SK-N-SH treated with all-trans-retinoic acid at 6 μM for 48 hours (cell line): ENCODE data around the gene KMT2B.
"Not testable (repeated sequence)": the region's sequence is repeated elsewhere in the genome, so short reads cannot be mapped to it uniquely, and the experiment has no call there.

Source experiments
- ARNTL ChIP-seq: fragments of 450-650 bp; formaldehyde crosslinking; IDR thresholded peaks from 2 replicates; pipeline ENCODE4 v1.5.0; 2020; ENCODE audit warnings: low read depth, mild to moderate bottlenecking, moderate library complexity, borderline replicate concordance
- GLIS3 ChIP-seq: fragments of 250-450 bp; sonication (Bioruptor Pico); IDR thresholded peaks from 2 replicates; pipeline ENCODE4 v1.5.0; 2020; ENCODE audit warnings: mild to moderate bottlenecking, moderate library complexity
- OSR1 ChIP-seq: fragments of 250-450 bp; sonication (Bioruptor Pico); IDR thresholded peaks from 2 replicates; pipeline ENCODE4 v1.8.0; 2022; ENCODE audit warnings: moderate library complexity, mild to moderate bottlenecking, inconsistent platforms
- RARB ChIP-seq: fragments of 250-450 bp; sonication (Bioruptor Pico); IDR thresholded peaks from 2 replicates; pipeline ENCODE4 v1.8.0; 2021; ENCODE audit warnings: mild to moderate bottlenecking, moderate library complexity
- TOX ChIP-seq: fragments of 250-450 bp; sonication (Bioruptor Pico); IDR thresholded peaks from 2 replicates; pipeline ENCODE4 v1.8.0; 2021; ENCODE audit warnings: mild to moderate bottlenecking, moderate library complexity, borderline replicate concordance
- ZFP30 ChIP-seq: fragments of 450-650 bp; formaldehyde crosslinking; IDR thresholded peaks from 2 replicates; pipeline ENCODE4 v1.5.0; 2022; ENCODE audit warnings: mild to moderate bottlenecking, moderate library complexity
- ZNF565 ChIP-seq: fragments of 450-650 bp; formaldehyde crosslinking; conservative IDR thresholded peaks from 2 replicates; pipeline ENCODE4 v1.5.0; 2020; ENCODE audit warnings: low read depth, mild to moderate bottlenecking, moderate library complexity
- ZNF70 ChIP-seq: fragments of 450-650 bp; formaldehyde crosslinking; IDR thresholded peaks from 2 replicates; pipeline ENCODE4 v1.5.0; 2020; ENCODE audit warnings: mild to moderate bottlenecking, moderate library complexity
- TF ChIP-seq, protein P1 (sequence below): fragments of 250-450 bp; sonication (Bioruptor Pico); IDR thresholded peaks from 2 replicates; pipeline ENCODE4 v1.8.0; 2020; ENCODE audit warnings: mild to moderate bottlenecking, moderate library complexity, borderline replicate concordance
- TF ChIP-seq, protein P2 (sequence below): fragments of 250-450 bp; sonication (Bioruptor Pico); IDR thresholded peaks from 2 replicates; pipeline ENCODE4 v1.5.1; 2021; ENCODE audit warnings: mild to moderate bottlenecking, moderate library complexity
- TF ChIP-seq, protein P3 (sequence below): fragments of 250-450 bp; sonication (Bioruptor Pico); IDR thresholded peaks from 2 replicates; pipeline ENCODE4 v1.5.1; 2020; ENCODE audit warnings: low read depth, mild to moderate bottlenecking, moderate library complexity
- TF ChIP-seq, protein P4 (sequence below): fragments of 250-450 bp; sonication (Bioruptor Pico); IDR thresholded peaks from 2 replicates; pipeline ENCODE4 v1.5.0; 2020; ENCODE audit warnings: mild to moderate bottlenecking, moderate library complexity

DNA sequence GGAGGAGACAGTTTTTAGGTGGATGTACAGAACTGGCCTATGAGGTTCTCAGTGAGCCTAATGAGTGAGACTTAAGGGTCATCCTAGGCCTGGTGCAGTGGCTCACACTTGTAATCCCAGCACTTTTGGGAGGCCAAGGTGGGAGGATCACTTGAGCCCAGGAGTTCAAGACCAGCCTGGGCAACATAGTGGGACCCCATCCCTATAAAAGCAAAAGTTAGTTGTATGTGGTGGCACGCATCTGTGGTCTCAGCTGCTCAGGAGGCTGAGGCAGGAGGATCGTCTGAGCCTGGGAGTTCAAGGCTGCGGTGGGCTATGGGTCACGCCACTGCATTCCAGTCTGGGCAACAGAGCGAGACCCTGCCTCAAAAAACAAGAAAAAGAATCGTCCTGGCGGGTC is 6.3 kb downstream of the KMT2B start:
- TF ChIP-seq, protein P1, sequence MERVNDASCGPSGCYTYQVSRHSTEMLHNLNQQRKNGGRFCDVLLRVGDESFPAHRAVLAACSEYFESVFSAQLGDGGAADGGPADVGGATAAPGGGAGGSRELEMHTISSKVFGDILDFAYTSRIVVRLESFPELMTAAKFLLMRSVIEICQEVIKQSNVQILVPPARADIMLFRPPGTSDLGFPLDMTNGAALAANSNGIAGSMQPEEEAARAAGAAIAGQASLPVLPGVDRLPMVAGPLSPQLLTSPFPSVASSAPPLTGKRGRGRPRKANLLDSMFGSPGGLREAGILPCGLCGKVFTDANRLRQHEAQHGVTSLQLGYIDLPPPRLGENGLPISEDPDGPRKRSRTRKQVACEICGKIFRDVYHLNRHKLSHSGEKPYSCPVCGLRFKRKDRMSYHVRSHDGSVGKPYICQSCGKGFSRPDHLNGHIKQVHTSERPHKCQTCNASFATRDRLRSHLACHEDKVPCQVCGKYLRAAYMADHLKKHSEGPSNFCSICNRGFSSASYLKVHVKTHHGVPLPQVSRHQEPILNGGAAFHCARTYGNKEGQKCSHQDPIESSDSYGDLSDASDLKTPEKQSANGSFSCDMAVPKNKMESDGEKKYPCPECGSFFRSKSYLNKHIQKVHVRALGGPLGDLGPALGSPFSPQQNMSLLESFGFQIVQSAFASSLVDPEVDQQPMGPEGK (CRISPR knock-in tag): not testable (repeated sequence)
- TF ChIP-seq, protein P2, sequence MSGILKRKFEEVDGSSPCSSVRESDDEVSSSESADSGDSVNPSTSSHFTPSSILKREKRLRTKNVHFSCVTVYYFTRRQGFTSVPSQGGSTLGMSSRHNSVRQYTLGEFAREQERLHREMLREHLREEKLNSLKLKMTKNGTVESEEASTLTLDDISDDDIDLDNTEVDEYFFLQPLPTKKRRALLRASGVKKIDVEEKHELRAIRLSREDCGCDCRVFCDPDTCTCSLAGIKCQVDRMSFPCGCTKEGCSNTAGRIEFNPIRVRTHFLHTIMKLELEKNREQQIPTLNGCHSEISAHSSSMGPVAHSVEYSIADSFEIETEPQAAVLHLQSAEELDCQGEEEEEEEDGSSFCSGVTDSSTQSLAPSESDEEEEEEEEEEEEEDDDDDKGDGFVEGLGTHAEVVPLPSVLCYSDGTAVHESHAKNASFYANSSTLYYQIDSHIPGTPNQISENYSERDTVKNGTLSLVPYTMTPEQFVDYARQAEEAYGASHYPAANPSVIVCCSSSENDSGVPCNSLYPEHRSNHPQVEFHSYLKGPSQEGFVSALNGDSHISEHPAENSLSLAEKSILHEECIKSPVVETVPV: not testable (repeated sequence)
- TF ChIP-seq ZNF565 (CRISPR knock-in tag); ZNF70; ZFP30 (CRISPR knock-in tag); TOX (CRISPR knock-in tag); GLIS3 (CRISPR knock-in tag); OSR1; RARB (CRISPR knock-in tag); ARNTL (CRISPR knock-in tag): not testable (repeated sequence)
- TF ChIP-seq, protein P3, sequence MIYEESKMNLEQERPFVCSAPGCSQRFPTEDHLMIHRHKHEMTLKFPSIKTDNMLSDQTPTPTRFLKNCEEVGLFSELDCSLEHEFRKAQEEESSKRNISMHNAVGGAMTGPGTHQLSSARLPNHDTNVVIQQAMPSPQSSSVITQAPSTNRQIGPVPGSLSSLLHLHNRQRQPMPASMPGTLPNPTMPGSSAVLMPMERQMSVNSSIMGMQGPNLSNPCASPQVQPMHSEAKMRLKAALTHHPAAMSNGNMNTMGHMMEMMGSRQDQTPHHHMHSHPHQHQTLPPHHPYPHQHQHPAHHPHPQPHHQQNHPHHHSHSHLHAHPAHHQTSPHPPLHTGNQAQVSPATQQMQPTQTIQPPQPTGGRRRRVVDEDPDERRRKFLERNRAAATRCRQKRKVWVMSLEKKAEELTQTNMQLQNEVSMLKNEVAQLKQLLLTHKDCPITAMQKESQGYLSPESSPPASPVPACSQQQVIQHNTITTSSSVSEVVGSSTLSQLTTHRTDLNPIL (CRISPR knock-in tag): not testable (repeated sequence)
- TF ChIP-seq, protein P4, sequence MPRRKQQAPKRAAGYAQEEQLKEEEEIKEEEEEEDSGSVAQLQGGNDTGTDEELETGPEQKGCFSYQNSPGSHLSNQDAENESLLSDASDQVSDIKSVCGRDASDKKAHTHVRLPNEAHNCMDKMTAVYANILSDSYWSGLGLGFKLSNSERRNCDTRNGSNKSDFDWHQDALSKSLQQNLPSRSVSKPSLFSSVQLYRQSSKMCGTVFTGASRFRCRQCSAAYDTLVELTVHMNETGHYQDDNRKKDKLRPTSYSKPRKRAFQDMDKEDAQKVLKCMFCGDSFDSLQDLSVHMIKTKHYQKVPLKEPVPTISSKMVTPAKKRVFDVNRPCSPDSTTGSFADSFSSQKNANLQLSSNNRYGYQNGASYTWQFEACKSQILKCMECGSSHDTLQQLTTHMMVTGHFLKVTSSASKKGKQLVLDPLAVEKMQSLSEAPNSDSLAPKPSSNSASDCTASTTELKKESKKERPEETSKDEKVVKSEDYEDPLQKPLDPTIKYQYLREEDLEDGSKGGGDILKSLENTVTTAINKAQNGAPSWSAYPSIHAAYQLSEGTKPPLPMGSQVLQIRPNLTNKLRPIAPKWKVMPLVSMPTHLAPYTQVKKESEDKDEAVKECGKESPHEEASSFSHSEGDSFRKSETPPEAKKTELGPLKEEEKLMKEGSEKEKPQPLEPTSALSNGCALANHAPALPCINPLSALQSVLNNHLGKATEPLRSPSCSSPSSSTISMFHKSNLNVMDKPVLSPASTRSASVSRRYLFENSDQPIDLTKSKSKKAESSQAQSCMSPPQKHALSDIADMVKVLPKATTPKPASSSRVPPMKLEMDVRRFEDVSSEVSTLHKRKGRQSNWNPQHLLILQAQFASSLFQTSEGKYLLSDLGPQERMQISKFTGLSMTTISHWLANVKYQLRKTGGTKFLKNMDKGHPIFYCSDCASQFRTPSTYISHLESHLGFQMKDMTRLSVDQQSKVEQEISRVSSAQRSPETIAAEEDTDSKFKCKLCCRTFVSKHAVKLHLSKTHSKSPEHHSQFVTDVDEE (CRISPR knock-in tag): not testable (repeated sequence)
